Stimulated activated CD4-positive, alpha-beta T cell treated with anti-CD3 and anti-CD28 coated beads, TNF-alpha, amount 100 ng/mL, for 24 hours (primary cell): ENCODE results near the gene PAX8.
"Not testable (repeated sequence)": the region's sequence is repeated elsewhere in the genome, so short reads cannot be mapped to it uniquely, and the experiment has no call there.

Experiments used
- DNase-seq, 3 experiments: peaks; one replicate each; pipeline ENCODE4 v3.0.0-alpha.2; 2020; ENCODE audit warnings: low read depth in 3 of 3

PAX8 gene

DNA sequence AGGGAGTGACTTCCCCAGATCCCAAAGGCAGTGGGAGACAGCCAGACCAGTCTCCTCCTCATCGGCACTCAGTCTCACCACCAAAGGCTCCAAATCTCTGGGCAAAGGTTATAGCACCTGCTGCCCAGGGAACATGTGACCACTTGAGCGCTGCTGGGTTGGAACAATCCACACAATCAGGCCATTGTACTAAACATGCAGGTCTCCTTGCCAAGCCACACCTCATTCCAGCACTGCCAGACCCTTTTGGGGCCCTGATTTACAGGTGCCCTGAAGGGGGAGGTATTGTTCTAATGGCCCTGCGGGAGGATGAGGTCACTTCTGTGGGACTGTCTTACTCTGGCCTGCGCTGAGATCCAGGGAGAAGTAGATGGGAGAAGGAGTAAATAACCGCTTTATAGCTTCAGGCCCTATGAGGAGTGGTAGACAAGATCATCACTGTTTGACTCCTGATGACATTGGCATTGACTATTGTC, 10.0 kb upstream of the PAX8 start:
- DNase-seq = not testable (repeated sequence)

DNA sequence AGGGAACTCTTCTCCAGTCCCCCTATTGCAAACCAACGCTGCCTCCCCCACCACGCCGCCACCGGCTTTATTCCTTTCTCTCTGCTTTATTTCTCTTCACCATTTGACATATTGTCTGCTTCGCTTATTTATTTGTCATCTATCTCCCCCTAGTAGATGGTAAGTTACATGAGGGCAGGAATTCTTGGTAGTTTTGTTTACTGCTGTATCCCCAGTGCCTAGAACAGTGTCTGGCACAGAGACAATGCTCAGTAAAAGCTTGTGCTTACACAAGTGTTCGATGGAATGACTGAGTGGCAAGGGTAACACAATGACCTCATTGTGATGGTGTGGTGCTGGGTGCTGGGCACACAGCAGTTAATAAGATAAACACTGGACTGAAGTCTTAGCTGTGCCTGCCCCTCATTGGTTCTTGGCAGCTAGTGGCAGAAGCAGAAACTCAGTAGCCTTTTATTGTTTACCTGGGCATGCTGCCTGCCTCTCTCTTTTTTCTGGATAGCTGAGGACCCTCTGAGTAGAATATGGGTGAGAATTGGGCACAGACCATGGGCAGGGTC, 9.5 kb upstream of the PAX8 start:
- not testable (repeated sequence) for DNase-seq

- DNase-seq = no peak
These were observed 7.1 kb upstream of the PAX8 start for GRCh38 chr2:113285816-113286215.

DNA sequence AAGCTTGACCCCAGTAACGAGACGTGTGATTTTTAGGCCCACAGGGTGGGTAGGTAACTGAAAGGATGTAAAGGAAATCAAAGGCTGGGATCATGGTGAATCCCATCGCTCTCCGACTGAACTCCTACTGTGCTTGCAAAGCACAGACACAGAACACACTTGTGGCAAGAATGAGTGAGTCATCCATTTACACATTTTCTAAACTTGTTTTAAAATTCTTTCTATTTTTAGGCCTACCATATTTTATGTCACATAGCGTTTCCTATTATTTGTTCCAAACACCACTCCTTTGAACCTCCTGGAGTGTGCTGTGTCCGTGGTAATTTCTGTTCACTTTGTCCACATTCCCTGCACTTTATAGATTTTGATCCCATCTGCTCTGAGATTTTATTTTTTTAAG, 6.3 kb upstream of the PAX8 start:
- not testable (repeated sequence) for DNase-seq

DNA sequence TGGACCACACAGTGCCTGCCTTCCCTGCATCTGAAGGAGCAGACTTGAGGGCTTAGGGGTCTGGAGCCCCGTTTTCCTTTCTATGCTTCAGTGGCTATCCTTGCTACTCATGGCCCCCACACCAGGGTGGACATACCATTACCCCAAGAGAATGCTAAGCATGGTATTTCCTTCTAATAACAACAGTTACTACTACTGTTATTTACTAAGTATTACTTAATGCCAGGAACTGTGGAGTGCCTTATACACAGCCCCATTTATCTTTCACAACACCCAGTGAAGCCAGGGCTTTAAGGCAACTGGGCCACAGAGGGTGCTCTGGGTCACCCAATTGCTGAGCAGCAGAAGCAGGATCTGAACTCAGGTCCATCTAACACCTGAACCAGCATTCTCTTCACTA, 5.8 kb upstream of the PAX8 start:
- no peak for DNase-seq

DNA sequence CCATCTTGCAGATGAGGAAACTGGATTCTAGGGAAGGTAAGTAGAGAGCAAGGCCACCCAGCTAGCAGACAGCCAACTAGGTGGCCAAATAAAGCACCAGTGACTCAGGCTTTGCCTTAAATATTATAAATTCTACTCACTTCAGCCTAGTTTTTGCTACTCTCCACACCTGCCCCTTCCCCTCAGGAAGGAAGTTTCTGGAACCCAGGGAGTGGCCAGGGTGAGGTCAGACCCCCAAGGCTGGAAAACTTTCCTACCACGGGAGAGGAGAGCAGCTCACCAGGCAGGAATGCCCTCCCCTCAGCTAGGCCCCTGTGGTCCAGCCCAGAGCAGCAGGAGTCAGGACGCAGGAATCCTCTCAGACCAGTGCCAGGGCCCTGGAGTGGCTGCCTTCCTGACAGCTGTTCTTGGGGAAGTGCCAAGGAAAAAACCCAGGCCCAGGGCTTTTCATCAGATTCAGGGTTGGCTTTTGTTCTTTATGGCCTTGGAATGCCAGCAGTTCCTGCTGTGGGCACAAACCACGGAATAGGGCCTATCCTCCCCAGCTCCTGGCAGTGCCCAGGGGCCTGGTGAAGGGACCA, 5.1 kb upstream of the PAX8 start:
- no peak for DNase-seq

GRCh38 chr2:113282747-113283533, 4.2 kb upstream of the PAX8 start:
- no peak for DNase-seq

- DNase-seq = no peak
These were observed 3.4 kb upstream of the PAX8 start for GRCh38 chr2:113281910-113282746.

DNA sequence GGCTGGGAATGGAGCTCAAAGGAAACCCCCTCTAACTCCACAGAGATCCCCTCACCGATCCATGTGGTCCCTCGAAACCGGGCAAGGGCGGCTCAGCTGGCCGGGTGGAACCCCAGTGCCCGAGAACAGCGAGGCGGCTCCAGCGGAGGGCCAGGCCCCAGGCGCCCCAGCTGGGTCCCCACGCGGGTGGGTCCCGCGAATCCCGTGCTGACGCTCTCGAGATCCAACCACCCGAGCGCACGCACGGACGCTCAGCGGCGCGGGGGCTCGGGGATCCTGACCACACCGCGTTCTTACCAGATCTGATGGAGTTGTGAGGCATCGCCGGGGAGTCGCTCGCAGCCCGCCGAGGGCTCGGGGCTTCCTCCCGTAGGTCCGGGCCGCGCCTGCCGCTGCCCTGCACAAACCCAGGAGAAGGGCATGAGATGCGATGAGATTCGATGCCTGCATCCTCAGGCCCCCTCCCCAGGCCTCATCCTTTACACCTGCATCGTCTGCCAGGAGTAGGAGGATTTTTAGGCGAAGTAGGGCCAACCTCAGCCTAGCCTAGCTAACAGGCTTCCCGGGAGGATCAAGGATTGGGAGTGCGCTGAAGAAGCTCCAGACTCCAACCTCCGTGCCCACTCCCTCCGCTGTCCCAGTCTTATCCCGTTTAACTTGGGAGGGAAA, 514 bp downstream of the PAX8 start:
- no peak for DNase-seq

DNA sequence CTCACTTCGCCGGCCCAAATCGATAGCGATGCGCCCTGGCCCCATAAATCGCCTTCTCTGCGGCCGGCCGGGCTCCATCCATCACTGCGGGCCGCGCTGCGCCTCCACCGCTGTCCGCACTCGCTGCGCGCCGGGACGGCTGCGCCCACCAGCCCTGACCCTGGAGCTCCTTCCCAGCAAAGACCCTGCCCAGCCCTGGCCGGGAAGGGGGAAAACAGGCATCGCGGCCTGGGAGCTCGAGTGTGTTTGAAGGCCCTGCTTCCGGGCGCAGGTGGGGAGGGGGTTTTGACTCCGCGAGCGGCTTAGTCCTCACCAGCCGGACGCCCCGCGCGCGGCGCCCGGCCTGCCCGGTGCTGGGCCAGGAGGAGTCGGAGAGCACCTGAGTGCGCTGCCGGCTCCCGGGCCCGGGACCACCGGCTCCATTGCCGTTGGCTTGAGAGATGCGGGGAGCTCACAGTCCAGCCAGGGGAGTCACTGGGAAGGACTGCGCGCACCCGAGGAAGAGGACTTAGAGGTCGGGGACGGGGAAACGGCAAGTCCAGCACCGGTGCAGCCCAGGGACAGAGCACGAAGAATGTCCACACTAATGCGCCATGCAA, 1.1 kb downstream of the PAX8 start:
- DNase-seq = no peak

- DNase-seq = no peak
These were observed 1.8 kb downstream of the PAX8 start for GRCh38 chr2:113276761-113277425.

GRCh38 chr2:113276216-113276760, 2.4 kb downstream of the PAX8 start:
- DNase-seq = no peak

GRCh38 chr2:113275556-113276215, 3.0 kb downstream of the PAX8 start:
- no peak for DNase-seq

GRCh38 chr2:113274432-113274831, 4.3 kb downstream of the PAX8 start:
- no peak for DNase-seq

DNA sequence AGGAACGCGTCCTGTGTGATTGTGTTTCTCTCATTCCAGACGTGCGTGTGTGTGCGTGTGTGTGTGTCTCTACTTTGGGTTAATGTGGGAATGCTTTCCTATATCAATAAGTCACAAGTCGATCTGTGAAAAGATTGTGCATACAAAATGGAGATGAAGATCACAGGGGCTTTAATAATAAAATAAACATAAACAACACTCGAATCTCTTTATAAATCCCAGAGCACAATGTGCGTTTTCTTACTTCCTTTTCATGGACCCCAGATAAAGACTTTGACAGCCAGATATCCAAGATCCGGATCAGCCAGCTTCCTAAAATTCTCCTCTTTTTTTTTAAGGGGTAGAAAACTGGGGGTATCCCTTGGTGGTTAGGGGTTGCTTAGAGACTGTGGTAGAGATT, 4.7 kb downstream of the PAX8 start:
- DNase-seq = no peak

- DNase-seq = no peak
These were observed 5.6 kb downstream of the PAX8 start for GRCh38 chr2:113273027-113273551.

DNA sequence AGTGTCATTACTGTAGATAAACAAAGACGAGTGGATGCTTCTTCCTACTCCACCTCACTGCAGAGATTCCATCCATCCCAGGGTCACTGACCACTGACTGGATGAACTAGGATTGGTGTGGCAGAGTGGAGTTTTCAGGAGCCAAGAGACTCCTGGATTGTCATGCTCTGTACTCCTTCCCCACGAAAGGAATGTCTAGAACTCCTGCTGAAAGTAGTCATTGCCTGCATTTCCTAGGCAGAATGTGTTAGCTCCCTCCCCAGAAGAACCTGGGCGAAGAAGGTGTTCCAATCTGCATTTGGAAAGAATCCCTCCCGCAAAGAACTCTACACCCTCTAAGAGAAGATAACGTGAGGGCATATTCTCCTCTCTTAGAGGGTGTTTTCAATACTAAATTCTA, 6.2 kb downstream of the PAX8 start:
- no peak for DNase-seq

DNA sequence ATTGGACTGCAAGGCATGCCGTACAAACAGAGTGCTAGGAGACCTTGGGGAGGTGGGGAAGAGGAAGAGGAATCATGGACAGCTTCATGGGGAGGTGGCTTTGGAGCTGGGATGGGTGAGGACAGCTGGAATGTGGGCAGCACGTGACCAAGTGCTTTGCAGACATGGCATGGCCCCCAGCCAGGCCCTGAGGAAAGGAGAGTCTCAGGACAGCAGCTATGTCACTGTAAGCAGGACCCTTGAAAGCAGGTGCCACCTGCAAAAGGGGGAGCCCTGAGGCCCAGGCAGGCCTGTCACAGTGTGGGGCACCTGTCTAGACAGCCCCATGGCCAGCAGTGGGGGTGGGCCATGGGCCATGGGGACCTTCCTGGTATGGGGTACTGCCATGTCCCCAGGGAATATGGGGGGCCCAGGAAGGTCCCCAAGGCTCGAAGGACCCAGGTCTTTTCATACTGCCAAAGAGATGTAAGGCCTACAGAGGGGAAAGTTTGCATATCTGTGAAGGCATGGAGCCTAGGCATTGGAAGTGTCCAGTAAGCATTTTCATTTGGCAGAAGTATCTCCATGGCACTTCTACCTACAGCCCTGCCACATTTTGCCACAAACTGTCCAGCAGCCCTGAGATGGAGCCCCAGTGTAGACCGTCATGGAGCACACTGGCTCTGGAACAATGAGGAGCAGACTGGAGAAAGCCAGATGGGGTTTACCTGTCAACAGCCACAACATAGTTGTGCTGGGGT, 9.9 kb downstream of the PAX8 start:
- no peak for DNase-seq

DNA sequence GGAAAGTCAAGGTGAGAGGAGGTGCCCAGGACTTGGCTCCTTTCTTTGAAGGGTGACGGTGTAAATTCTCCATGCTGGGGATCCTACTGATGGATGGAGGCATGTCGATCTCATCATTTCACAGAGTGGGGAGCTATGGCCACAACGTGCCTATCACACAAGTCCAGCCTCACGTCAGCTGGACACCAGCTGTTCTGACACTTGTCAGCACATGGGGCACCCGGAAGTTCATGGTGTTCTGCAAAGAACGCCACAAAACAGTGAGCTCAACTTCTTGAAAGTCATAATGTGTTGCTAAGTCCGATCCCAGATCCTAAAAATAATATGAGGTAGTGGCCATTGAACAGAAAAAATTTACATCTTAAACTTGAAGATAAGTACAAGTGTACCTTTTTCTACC, 12.3 kb downstream of the PAX8 start:
- DNase-seq = no peak
